Measurements from ENCODE around the gene AP2A1.

- TF ChIP-seq EZH2 (IDR thresholded peaks at IDR 0.05; ENCODE audit: insufficient read depth, poor library complexity, severe bottlenecking): no peak
- no peak for TF ChIP-seq EZH2phosphoT487 (IDR thresholded peaks at IDR 0.05; ENCODE audit: insufficient read depth, low read depth)
Measured at GRCh38 chr19:49843265-49843664, 76.5 kb downstream of the AP2A1 start.
